Cardiac muscle cell (in vitro differentiated cells and primary cell): Measurements from ENCODE around the gene ATP6V1F. TPM values are rescaled to one million over a fixed set of nuclear protein-coding genes. Genes with fewer than 3 reads are reported as not detected.
"Not testable (repeated sequence)": the region's sequence is repeated elsewhere in the genome, so short reads cannot be mapped to it uniquely, and the experiment has no call there.

Experiments
- DNase-seq, 2 donors: peaks; one replicate each; pipeline versions ENCODE4 v3.0.0 to v3.0.0-alpha.2; 2010 to 2017; ENCODE audit warnings: low read depth in 1 of 2, low spot score in 1 of 2
- H3K27ac ChIP-seq: fragments of 200-600 bp; sonication (generic); 2 replicates; pipeline ENCODE4 v1.5.1; 2016
- H3K27me3 ChIP-seq: fragments of 200-600 bp; sonication (generic); 2 replicates; pipeline ENCODE4 v1.6.0; 2016; ENCODE audit warnings: control low read depth
- H3K36me3 ChIP-seq: fragments of 200-600 bp; sonication (generic); 2 replicates; pipeline ENCODE4 v1.5.1; 2016; ENCODE audit warnings: control low read depth
- H3K4me1 ChIP-seq: fragments of 200-600 bp; sonication (generic); 2 replicates; pipeline ENCODE4 v1.8.1; 2017; ENCODE audit warnings: low read depth, mild to moderate bottlenecking, mixed run types
- H3K4me3 ChIP-seq: fragments of 200-600 bp; sonication (generic); 2 replicates; pipeline ENCODE4 v1.5.1; 2016; ENCODE audit warnings: mild to moderate bottlenecking
- H3K9me3 ChIP-seq: fragments of 200-600 bp; sonication (generic); 2 replicates; pipeline ENCODE4 v1.5.1; 2017; ENCODE audit warnings: low read depth, mild to moderate bottlenecking, control low read depth
- polyA plus RNA-seq: library from polyadenylated mRNA; unstranded; fragments of >200 nt; fragmentation: Nextera tagmentation; extraction: Ambion mirVana; gene quantifications from 2 replicates; pipeline ENCODE4 v1.2.1, GENCODE V29; 2016
- total RNA-seq: library from RNA; depleted of rRNA; stranded (reverse); fragments of >200 nt; gene quantifications from 2 replicates; pipeline ENCODE4 v1.2.3, GENCODE V29; 2016
- TF ChIP-seq, protein P1 (sequence below): IDR thresholded peaks from 2 replicates; pipeline ENCODE4 v1.5.1; 2012; ENCODE audit warnings: low read depth, mild to moderate bottlenecking, low read length

The ATP6V1F gene
- total and polyA plus RNA-seq, 2 experiments from 2014 or later: 113 to 284 TPM

DNA sequence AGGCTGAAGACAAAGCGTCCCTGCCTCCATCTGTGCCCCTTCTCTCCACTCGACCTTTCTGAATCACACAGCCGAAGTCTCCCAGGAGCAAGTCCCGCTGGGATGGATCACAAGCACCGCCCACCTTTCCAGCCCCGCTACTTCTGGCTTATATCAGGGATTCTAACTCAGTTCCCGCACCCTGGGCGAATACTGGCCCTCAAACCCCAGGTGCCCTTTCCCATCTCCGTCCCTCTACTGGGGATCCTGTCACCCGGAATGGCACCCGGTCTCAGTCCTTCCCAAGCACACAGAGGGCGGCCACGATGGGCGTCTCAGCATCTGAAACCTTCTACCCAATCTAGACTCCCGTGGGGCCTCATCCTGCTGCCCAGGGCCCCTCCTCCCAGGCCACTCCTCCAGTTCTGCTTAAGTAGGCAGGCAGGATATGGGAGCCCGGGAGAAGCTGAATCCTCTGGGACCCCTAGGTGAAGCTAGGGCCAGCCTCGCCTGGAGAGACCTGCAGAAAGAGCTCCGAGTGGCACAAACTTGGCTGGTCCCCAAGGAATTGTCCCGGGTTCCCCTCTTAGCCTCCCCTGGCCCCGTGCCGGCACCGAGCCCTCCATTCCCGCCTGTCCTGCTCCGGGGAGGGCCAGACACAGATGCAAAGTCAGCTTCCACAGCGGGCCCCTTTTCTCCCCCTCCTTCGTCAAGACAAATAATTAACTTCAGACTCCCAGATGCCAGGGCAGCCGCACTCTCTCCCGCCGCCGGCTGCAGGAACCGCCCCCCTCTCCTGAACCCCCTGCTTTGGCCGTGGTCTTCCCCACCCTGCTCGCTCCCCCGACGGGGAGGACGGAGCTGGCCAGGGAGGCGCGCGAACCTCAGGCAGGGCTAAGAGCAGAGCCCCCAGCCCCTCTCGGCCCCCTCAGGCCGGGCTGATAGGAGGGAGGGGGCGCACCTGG lies 47.2 kb downstream of the ATP6V1F start:
- peaks cover 26% of the 10 kb centered on the region for H3K27me3 ChIP-seq
- no peak overlapping the region for H3K27ac ChIP-seq
- no peaks in the 10 kb centered on the region for H3K9me3 ChIP-seq
- TF ChIP-seq, protein P1, sequence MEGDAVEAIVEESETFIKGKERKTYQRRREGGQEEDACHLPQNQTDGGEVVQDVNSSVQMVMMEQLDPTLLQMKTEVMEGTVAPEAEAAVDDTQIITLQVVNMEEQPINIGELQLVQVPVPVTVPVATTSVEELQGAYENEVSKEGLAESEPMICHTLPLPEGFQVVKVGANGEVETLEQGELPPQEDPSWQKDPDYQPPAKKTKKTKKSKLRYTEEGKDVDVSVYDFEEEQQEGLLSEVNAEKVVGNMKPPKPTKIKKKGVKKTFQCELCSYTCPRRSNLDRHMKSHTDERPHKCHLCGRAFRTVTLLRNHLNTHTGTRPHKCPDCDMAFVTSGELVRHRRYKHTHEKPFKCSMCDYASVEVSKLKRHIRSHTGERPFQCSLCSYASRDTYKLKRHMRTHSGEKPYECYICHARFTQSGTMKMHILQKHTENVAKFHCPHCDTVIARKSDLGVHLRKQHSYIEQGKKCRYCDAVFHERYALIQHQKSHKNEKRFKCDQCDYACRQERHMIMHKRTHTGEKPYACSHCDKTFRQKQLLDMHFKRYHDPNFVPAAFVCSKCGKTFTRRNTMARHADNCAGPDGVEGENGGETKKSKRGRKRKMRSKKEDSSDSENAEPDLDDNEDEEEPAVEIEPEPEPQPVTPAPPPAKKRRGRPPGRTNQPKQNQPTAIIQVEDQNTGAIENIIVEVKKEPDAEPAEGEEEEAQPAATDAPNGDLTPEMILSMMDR: no peak
- DNase-seq: peak in 1 of 2 donors; percentile 69
- H3K36me3 ChIP-seq: no peaks in the 10 kb centered on the region
- no peak overlapping the region for H3K4me3 ChIP-seq
- no peaks in the 10 kb centered on the region for H3K4me1 ChIP-seq

DNA sequence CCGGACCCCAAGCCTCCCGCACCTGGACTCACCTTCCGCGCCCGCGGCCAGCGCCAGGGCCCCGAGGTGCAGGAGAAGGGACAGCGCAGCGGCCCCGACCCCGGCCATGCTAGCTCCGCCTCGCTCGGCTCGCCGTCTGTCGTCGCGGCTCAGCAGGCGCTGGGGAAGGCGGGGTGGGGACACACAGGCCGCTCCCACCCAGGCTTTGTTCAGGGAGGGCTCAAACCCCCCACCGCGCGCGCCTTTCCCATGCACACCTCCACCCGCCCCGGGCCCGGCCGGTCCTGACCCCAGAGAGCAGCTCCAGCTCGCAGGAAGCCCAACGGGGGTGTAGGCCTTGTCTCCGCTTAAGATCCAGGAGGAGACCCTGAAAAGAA lies 47.9 kb downstream of the ATP6V1F start, which contains the start of gene KCP:
KCP (minus strand) TSS at position 141 of the 377 bp plus-strand sequence; CDS start at position 108, 33 bp downstream.
- Histone ChIP-seq H3K4me3 (no peak within 1 kb of the TSS), H3K4me1 (no peaks in the 10 kb centered on the region), H3K27ac (no peak within 1 kb of the TSS), H3K36me3 (no peaks in the 10 kb centered on the region), H3K27me3 (peaks cover 33% of the 10 kb centered on the region), H3K9me3 (no peaks in the 10 kb centered on the region)
- DNase-seq: no peak
- TF ChIP-seq, protein P1: no peak

DNA sequence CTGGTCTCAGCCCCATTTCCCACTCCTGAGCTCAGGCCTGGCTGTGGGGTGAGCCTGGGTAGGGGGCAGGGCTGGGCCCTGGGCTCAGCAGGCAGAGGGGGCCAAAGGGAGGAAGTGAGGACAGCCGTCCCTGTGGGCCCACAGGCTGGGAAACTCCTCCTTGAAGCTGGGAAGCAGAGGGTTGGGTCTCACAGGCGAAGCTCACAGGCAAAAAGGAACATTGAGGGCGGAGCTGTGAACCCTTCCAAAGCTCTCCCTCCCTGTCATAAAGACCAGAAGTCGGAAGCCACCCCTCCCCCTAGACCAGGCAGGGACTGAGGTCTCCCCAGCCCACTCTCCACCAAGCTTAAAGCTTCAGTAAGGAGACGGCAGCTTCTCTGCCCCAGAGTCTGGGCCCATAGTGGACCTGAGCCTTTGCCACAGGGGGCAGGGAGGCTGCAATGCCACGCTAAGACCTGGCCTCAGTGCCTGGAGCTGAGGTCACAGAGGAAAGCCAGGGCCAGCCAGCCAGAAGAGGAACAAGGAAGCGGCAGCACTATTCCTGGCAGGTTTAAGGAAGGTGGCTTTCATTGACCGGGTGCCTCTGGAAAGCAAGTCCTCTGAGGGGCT lies 48.9 kb downstream of the ATP6V1F start:
- TF ChIP-seq, protein P1: no peak
- peaks cover 42% of the 10 kb centered on the region for H3K27me3 ChIP-seq

DNA sequence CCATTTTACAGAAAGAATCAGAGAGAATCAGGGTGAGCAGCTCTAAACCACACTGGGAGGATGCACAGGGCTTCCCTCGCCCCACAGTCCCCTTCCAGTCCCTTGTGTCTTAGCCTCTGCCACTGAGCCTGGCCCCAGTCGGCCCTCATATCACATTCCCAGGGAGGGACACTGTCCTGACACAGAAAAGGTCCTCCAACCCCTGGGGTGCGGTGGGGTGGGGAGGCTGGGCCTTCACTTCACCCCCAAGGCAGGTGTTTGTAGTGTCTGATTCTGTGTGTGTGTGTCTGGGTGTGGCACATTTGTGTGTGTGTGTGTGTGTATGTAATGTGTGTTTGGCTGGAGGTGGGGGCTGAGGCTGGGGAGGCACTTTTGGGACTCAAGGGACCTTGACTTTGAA lies 49.6 kb downstream of the ATP6V1F start:
- peaks cover 50% of the 10 kb centered on the region for H3K27me3 ChIP-seq
- H3K4me3 ChIP-seq: no peak overlapping the region
- H3K9me3 ChIP-seq: no peaks in the 10 kb centered on the region
- no peaks in the 10 kb centered on the region for H3K36me3 ChIP-seq
- TF ChIP-seq, protein P1: no peak
- no peaks in the 10 kb centered on the region for H3K4me1 ChIP-seq
- H3K27ac ChIP-seq: no peak overlapping the region
- DNase-seq: no peak

More for the DNA sequence above, 48.9 kb downstream of the ATP6V1F start:
- Histone ChIP-seq H3K9me3 (no peaks in the 10 kb centered on the region), H3K36me3 (no peaks in the 10 kb centered on the region), H3K27ac (no peak overlapping the region), H3K4me3 (no peak overlapping the region), H3K4me1 (no peaks in the 10 kb centered on the region)
- DNase-seq: peak; percentile 30 to 59

DNA sequence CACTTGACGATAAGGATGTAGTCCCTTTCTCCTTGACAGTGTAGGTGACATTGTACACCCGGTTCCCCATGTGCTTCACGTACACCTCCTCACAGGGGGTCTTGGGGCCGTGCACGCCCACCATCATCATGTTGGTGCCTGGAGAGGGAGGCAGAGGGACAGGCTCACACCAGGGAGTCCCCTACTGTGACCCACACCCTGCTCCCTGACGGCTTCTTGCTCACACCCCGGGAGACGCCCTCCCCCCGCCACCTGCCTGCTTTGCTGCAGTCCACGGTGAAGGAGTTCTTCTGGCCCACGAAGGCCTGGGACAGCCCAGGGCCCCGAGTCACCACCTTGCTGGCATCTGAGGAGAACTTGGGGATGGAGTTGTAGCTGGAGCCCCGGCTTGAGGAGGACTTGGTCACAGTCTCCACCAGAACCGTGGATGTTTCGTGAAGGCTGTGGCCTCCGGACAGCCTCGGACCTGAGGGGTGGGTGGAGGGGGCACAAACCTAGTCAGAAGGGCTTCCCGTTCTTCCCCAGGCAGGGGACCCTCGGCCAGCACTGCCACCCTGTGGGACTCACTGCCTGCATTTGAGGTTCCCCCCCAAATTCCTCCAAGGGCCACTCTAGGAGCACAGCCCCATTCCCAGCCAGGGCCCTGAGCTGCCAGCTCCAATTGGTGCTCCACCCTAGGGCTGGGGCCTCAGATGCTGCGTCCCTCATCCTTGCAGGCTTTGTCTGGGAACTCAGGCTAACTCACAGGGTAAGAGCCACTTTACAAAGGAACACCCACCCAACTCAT lies 50.2 kb downstream of the ATP6V1F start:
- H3K27ac ChIP-seq, DNase-seq, H3K9me3 ChIP-seq, H3K36me3 ChIP-seq, H3K4me3 ChIP-seq, H3K4me1 ChIP-seq: not testable (repeated sequence)
- H3K27me3 ChIP-seq: peaks cover 54% of the 10 kb centered on the region
